DOHH2 (cell line): ENCODE results near the gene IRF2BP1.

Source experiments
- EZH2phosphoT487 ChIP-seq: fragments of 200-600 bp; sonication (generic); IDR thresholded peaks from 2 replicates; pipeline ENCODE4 v1.6.1; 2017; ENCODE audit warnings: borderline replicate concordance, mild to moderate bottlenecking, antibody characterized with exemption, low read length, moderate library complexity, mixed read lengths
- TF ChIP-seq, protein P1 (sequence below): fragments of 200-600 bp; sonication (generic); IDR thresholded peaks from one replicate; pipeline ENCODE4 v1.5.1; 2014; ENCODE audit warnings: antibody characterized with exemption, mild to moderate bottlenecking, low read depth, low read length; ENCODE audit not compliant: poor library complexity, severe bottlenecking

GRCh38 chr19:45873219-45873772 lies 12.6 kb downstream of the IRF2BP1 start:
- TF ChIP-seq, protein P1, sequence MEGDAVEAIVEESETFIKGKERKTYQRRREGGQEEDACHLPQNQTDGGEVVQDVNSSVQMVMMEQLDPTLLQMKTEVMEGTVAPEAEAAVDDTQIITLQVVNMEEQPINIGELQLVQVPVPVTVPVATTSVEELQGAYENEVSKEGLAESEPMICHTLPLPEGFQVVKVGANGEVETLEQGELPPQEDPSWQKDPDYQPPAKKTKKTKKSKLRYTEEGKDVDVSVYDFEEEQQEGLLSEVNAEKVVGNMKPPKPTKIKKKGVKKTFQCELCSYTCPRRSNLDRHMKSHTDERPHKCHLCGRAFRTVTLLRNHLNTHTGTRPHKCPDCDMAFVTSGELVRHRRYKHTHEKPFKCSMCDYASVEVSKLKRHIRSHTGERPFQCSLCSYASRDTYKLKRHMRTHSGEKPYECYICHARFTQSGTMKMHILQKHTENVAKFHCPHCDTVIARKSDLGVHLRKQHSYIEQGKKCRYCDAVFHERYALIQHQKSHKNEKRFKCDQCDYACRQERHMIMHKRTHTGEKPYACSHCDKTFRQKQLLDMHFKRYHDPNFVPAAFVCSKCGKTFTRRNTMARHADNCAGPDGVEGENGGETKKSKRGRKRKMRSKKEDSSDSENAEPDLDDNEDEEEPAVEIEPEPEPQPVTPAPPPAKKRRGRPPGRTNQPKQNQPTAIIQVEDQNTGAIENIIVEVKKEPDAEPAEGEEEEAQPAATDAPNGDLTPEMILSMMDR = no peak
- TF ChIP-seq EZH2phosphoT487 = no peak
